GM18508 (cell line): Measurements from ENCODE around the gene AMPD3.

ENCODE experiments used
- ATAC-seq: cut with Tn5 transposase; IDR thresholded peaks from one replicate; pipeline ENCODE4 v1.9.1; 2021; ENCODE audit warnings: moderate number of reproducible peaks; ENCODE audit not compliant: insufficient read depth, unreplicated experiment

Gene AMPD3

GRCh38 chr11:10454878-10455631 lies at the start of gene AMPD3:
AMPD3 (plus strand) TSS chr11:10455264; CDS start chr11:10461520, 6,256 bp downstream.
- no peak for ATAC-seq

- ATAC-seq, result no peak
These were observed 49.0 kb upstream of the AMPD3 start for GRCh38 chr11:10405865-10406592.

- no peak for ATAC-seq
These were observed 48.0 kb upstream of the AMPD3 start for GRCh38 chr11:10407055-10407454.

GRCh38 chr11:10407749-10408685 lies 47.0 kb upstream of the AMPD3 start:
- ATAC-seq, result no peak

GRCh38 chr11:10409207-10409661 lies 45.8 kb upstream of the AMPD3 start:
- no peak for ATAC-seq

GRCh38 chr11:10410106-10410843 lies 44.8 kb upstream of the AMPD3 start:
- ATAC-seq, result no peak

GRCh38 chr11:10410844-10411200 lies 44.2 kb upstream of the AMPD3 start:
- no peak for ATAC-seq

- ATAC-seq, result no peak
These were observed 42.8 kb upstream of the AMPD3 start for GRCh38 chr11:10412266-10412665.

- ATAC-seq, result no peak
These were observed 41.8 kb upstream of the AMPD3 start for GRCh38 chr11:10413268-10413667.

- no peak for ATAC-seq
These were observed 40.9 kb upstream of the AMPD3 start for GRCh38 chr11:10414181-10414580.

GRCh38 chr11:10414659-10415058 lies 40.4 kb upstream of the AMPD3 start:
- ATAC-seq, result no peak

GRCh38 chr11:10415817-10416392 lies 39.2 kb upstream of the AMPD3 start:
- no peak for ATAC-seq

GRCh38 chr11:10418259-10418949 lies 36.7 kb upstream of the AMPD3 start:
- no peak for ATAC-seq

GRCh38 chr11:10418950-10419310 lies 36.1 kb upstream of the AMPD3 start:
- no peak for ATAC-seq

GRCh38 chr11:10426475-10426874 lies 28.6 kb upstream of the AMPD3 start:
- no peak for ATAC-seq

GRCh38 chr11:10428453-10428852 lies 26.6 kb upstream of the AMPD3 start:
- ATAC-seq, result no peak

GRCh38 chr11:10429526-10429925 lies 25.5 kb upstream of the AMPD3 start:
- ATAC-seq, result no peak

- ATAC-seq, result no peak
These were observed 22.6 kb upstream of the AMPD3 start for GRCh38 chr11:10432493-10432892.

- no peak for ATAC-seq
These were observed 22.1 kb upstream of the AMPD3 start for GRCh38 chr11:10432971-10433370.
